SU-DHL-6 (cell line): ENCODE results near the gene PEX16.

Experiments
- EZH2phosphoT487 ChIP-seq: fragments of 200-600 bp; sonication (generic), shearing (Covaris generic); conservative IDR thresholded peaks from 2 replicates; pipeline ENCODE4 v1.6.1; 2018; ENCODE audit warnings: mild to moderate bottlenecking, antibody characterized with exemption, low read length, moderate library complexity, mixed read lengths
- TF ChIP-seq, protein P1 (sequence below): fragments of 200-600 bp; sonication (generic); IDR thresholded peaks from one replicate; pipeline ENCODE4 v1.5.1; 2017; ENCODE audit warnings: antibody characterized with exemption, mild to moderate bottlenecking, low read length, moderate library complexity; ENCODE audit not compliant: insufficient read depth, poor library complexity, severe bottlenecking

DNA sequence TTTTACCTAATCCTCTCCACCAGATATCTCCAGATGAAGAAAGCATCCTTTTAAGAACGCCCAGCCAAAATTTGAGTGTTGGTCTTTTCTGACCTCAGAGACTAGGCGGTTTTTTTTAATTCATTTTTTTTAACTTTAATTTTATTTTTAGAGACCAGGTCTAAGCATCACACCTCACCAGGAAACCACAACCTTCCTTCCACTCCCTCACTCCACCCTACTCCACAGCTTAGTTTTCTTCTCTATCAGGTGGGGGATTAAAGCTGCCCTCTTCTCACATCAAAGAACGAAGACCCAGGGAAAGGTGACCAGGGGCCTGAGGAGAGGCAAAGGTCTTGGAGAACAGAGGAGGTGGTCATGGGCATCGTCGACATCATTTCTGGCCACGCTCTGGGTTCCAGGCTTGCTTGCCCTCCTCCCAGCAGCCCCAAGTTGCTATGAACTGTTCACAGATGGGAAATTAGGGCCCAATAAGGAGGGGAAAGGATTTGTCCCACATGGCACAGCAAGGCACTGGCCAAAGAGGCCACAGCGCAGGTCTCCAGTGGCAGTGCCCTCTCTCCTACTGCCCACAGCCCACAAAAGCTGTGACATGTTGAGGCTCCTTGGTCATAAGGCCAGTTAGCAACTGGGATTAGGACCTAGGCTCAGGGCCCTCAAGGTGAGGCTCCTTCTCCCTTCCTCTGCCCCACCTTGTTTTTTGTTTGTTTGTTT is 1.4 kb upstream of the PEX16 start:
- TF ChIP-seq, protein P1, sequence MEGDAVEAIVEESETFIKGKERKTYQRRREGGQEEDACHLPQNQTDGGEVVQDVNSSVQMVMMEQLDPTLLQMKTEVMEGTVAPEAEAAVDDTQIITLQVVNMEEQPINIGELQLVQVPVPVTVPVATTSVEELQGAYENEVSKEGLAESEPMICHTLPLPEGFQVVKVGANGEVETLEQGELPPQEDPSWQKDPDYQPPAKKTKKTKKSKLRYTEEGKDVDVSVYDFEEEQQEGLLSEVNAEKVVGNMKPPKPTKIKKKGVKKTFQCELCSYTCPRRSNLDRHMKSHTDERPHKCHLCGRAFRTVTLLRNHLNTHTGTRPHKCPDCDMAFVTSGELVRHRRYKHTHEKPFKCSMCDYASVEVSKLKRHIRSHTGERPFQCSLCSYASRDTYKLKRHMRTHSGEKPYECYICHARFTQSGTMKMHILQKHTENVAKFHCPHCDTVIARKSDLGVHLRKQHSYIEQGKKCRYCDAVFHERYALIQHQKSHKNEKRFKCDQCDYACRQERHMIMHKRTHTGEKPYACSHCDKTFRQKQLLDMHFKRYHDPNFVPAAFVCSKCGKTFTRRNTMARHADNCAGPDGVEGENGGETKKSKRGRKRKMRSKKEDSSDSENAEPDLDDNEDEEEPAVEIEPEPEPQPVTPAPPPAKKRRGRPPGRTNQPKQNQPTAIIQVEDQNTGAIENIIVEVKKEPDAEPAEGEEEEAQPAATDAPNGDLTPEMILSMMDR = no peak
- no peak for TF ChIP-seq EZH2phosphoT487
